Prostate gland (tissue), 2 donors: ENCODE results near the gene DDX49.

Source experiments
- POLR2A ChIP-seq: fragments of 450-650 bp; IDR thresholded peaks from one replicate; pipeline ENCODE4 v1.6.1; 2016; ENCODE audit warnings: antibody characterized with exemption, mild to moderate bottlenecking
- POLR2AphosphoS5 ChIP-seq: sonication (generic); formaldehyde crosslinking; IDR thresholded peaks from one replicate; pipeline ENCODE4 v1.6.1; 2017; ENCODE audit warnings: antibody characterized with exemption
- TF ChIP-seq, protein P1 (sequence below), 4 experiments: fragments of 200-600 bp in 2 of 4; fragments of 450-650 bp in 2 of 4; sonication (generic) in 2 of 4; IDR thresholded peaks; 1 replicate in 3 of 4; 2 replicates in 1 of 4; pipeline ENCODE4 v1.5.1; 2016 to 2019; ENCODE audit warnings: antibody characterized with exemption in 4 of 4, mild to moderate bottlenecking in 2 of 4, moderate library complexity in 2 of 4

DNA sequence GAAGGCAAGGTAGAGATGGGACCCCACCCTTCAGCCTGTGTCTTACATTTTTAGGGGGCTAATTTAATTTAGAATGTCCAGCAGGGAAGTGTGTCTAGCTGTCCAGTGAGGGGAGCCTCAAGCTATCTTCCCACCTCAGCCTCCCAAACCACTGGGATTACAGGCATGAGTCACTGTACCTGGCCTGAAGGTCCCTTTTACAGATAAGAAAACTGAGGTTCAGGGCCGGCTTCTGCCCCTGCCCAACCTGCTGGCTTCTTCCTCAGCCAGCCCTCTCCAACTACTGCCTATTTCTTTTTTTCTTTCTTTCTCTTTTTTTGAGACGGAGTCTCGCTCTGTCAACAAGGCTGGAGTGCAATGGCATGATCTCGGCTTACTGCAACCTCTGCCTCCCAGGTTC lies 40.9 kb downstream of the DDX49 start:
- TF ChIP-seq, protein P1, sequence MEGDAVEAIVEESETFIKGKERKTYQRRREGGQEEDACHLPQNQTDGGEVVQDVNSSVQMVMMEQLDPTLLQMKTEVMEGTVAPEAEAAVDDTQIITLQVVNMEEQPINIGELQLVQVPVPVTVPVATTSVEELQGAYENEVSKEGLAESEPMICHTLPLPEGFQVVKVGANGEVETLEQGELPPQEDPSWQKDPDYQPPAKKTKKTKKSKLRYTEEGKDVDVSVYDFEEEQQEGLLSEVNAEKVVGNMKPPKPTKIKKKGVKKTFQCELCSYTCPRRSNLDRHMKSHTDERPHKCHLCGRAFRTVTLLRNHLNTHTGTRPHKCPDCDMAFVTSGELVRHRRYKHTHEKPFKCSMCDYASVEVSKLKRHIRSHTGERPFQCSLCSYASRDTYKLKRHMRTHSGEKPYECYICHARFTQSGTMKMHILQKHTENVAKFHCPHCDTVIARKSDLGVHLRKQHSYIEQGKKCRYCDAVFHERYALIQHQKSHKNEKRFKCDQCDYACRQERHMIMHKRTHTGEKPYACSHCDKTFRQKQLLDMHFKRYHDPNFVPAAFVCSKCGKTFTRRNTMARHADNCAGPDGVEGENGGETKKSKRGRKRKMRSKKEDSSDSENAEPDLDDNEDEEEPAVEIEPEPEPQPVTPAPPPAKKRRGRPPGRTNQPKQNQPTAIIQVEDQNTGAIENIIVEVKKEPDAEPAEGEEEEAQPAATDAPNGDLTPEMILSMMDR (IDR thresholded peaks at IDR 0.05) = no peak
- TF ChIP-seq POLR2A (no peak), POLR2AphosphoS5 (no peak)
